ENCODE measurements around the gene ECT2. TPM values are rescaled to one million over a fixed set of nuclear protein-coding genes. Genes with fewer than 3 reads are reported as not detected.

Gene ECT2
- total and polyA plus RNA-seq, 2 of the 8 experiments (the other 6 are each of a cell fraction or from before 2014, with no cell fraction given): 19.5 to 88.7 TPM

DNA sequence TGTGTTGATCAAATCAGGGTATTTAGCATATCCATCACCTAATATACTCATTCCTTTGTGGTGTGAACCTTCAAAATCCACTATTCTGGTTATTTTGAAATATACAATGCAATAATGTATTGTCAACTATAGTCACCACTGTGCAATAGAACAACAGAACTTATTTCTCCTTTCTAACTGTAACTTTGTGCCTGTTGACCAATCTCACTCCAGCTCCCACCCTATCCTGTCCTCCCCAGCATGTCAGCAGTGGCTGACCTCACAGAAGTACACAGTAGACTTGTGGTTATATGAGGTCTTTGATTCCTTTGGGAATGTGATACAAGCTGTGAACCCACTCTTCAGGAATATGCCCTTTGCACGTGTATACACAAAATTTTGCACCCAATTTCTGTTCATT is 64.2 kb downstream of the ECT2 start:
- H3K23ac ChIP-seq (ENCODE audit: insufficient read length): no peak overlapping the region
- H3K4me3 ChIP-seq (ENCODE audit: extremely low read depth in 1 of 4, insufficient read depth in 2 of 4, low read depth in 3 of 4, low read length in 4 of 4): no peak overlapping the region
- H2BK5ac ChIP-seq (ENCODE audit: low read depth, low read length): no peak overlapping the region
- no peaks in the 10 kb centered on the region for H3K79me2 ChIP-seq (ENCODE audit: control insufficient read depth in 1 of 2, insufficient read depth in 2 of 2, low read length in 2 of 2)
- no peak overlapping the region for H2BK12ac ChIP-seq (ENCODE audit: low read depth, low read length)
- H3K27ac ChIP-seq (ENCODE audit: low read depth, low read length): no peak overlapping the region
- no peaks in the 10 kb centered on the region for H3K79me1 ChIP-seq (ENCODE audit: low read depth, low read length)
- no peaks in the 10 kb centered on the region for H3K4me1 ChIP-seq (replicated peaks in 1 of 4; ENCODE audit: control insufficient read depth in 3 of 4, insufficient read depth in 4 of 4, low read length in 3 of 4)
- H2BK20ac ChIP-seq (ENCODE audit: low read length): no peak overlapping the region
- ChIA-PET CTCF (ENCODE audit: partially characterized antibody) (no interaction called here), POLR2A (ENCODE audit: partially characterized antibody) (no interaction called here)
- no peak overlapping the region for H4K8ac ChIP-seq (ENCODE audit: extremely low read depth, insufficient read depth, low read length)
- no peak overlapping the region for H3K14ac ChIP-seq (ENCODE audit: insufficient read length)
- H3K36me3 ChIP-seq (ENCODE audit: control insufficient read depth in 2 of 4, insufficient read depth in 4 of 4, low read length in 3 of 4): peaks cover 0 to 42% (median 13%) of the 10 kb centered on the region in 4 experiments; a peak in 5 of 8 replicates
- H3K9ac ChIP-seq (replicated peaks in 1 of 4; ENCODE audit: extremely low read depth in 1 of 4, low read depth in 3 of 4, low read length in 3 of 4): no peak overlapping the region
- H4K20me1 ChIP-seq (replicated peaks in 1 of 2; ENCODE audit: control insufficient read depth in 1 of 2, insufficient read depth in 2 of 2, low read length in 2 of 2): no peaks in the 10 kb centered on the region
- DNase-seq (ENCODE audit: low read depth in 1 of 2, low spot score in 2 of 2): no peak
- no peak overlapping the region for H3K4ac ChIP-seq (replicated peaks; ENCODE audit: insufficient read length, low read depth, low read length)
- H4K5ac ChIP-seq (ENCODE audit: insufficient read length, low read depth, low read length): no peak overlapping the region
- TF ChIP-seq RXRA (IDR thresholded peaks at IDR 0.05; ENCODE audit: insufficient read depth, low read depth, low read length) (no peak), JUN (IDR thresholded peaks at IDR 0.05; ENCODE audit: low read depth, low read length) (no peak), JUND (IDR thresholded peaks at IDR 0.05; ENCODE audit: low read length) (no peak), SRF (IDR thresholded peaks at IDR 0.05; ENCODE audit: low read depth, low read length) (no peak), CBX8 (IDR thresholded peaks at IDR 0.05; ENCODE audit: borderline replicate concordance, low read depth, low read length) (no peak), ASH2L (IDR thresholded peaks at IDR 0.05; ENCODE audit: low read length) (no peak), CHD1 (IDR thresholded peaks at IDR 0.05; ENCODE audit: low read depth, low read length) (no peak), EZH2 (IDR thresholded peaks at IDR 0.05; ENCODE audit: low read depth, low read length, severe bottlenecking) (no peak), TBP (IDR thresholded peaks at IDR 0.05; ENCODE audit: low read depth, low read length) (no peak), MAX (IDR thresholded peaks at IDR 0.05) (no peak), TAF1 (IDR thresholded peaks at IDR 0.05; ENCODE audit: low read depth, low read length) (no peak), SUZ12 (IDR thresholded peaks at IDR 0.05; ENCODE audit: low read length) (no peak), KDM4A (IDR thresholded peaks at IDR 0.05; ENCODE audit: low read depth, low read length, severe bottlenecking) (no peak), GABPA (IDR thresholded peaks at IDR 0.05; ENCODE audit: borderline replicate concordance, insufficient read depth, low read length) (no peak)
- TF ChIP-seq, protein P1, sequence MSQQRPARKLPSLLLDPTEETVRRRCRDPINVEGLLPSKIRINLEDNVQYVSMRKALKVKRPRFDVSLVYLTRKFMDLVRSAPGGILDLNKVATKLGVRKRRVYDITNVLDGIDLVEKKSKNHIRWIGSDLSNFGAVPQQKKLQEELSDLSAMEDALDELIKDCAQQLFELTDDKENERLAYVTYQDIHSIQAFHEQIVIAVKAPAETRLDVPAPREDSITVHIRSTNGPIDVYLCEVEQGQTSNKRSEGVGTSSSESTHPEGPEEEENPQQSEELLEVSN (IDR thresholded peaks at IDR 0.05): no peak
- no peaks in the 10 kb centered on the region for H3K27me3 ChIP-seq (replicated peaks in 1 of 4; ENCODE audit: control insufficient read depth in 3 of 4, extremely low read depth in 1 of 4, insufficient read depth in 3 of 4, low read length in 3 of 4)
- no peaks in the 10 kb centered on the region for H3K9me3 ChIP-seq (ENCODE audit: insufficient read depth in 2 of 2, low read depth in 1 of 2, low read length in 1 of 2)
- no peak overlapping the region for H4K91ac ChIP-seq (replicated peaks; ENCODE audit: insufficient read length, low read length)
- no peak overlapping the region for H3K18ac ChIP-seq (ENCODE audit: extremely low read depth, low read length)
- no peak overlapping the region for H2BK120ac ChIP-seq (replicated peaks; ENCODE audit: low read depth, low read length)
- H2AFZ ChIP-seq (ENCODE audit: low read length): no peak overlapping the region
- FAIRE-seq: no peak
- no peak overlapping the region for H2AK5ac ChIP-seq (ENCODE audit: low read depth, low read length)
- no peak overlapping the region for H3K4me2 ChIP-seq (ENCODE audit: insufficient read depth in 1 of 2, low read depth in 2 of 2, low read length in 2 of 2)
- no peaks in the 10 kb centered on the region for H3K23me2 ChIP-seq (ENCODE audit: low read depth, low read length)
- H3K56ac ChIP-seq (replicated peaks; ENCODE audit: insufficient read length, low read depth, low read length): no peak overlapping the region
- WGBS, 2 experiments (ENCODE audit: extremely low coverage in 1 of 2, insufficient coverage in 1 of 2, insufficient read length in 1 of 2, insufficient replicate concordance in 2 of 2, low coverage in 1 of 2, low lambda C conversion rate in 2 of 2, missing lambda C conversion rate in 1 of 2): 89% methylated on average over 1 of the region's 1 CpG; no CpG with 5 or more reads in 1 of the 2 experiments
- H2BK15ac ChIP-seq (ENCODE audit: low read length): no peak overlapping the region
